NB4 (cell line): ENCODE data around the gene ZMYND11.

Experiments
- DNase-seq: peaks from one replicate; pipeline ENCODE4 v3.0.0; 2010; ENCODE audit warnings: low read depth
- H3K4me3 ChIP-seq: one replicate; pipeline ENCODE4 v1.5.1; 2011; ENCODE audit warnings: mild to moderate bottlenecking, low read depth, low read length, moderate library complexity
- CTCF ChIP-seq: IDR thresholded peaks from one replicate; pipeline ENCODE4 v1.5.1; 2012; ENCODE audit warnings: low read depth, low read length
- MYC ChIP-seq: IDR thresholded peaks from 2 replicates; pipeline ENCODE4 v1.6.1; 2011; ENCODE audit warnings: low read depth, low read length
- POLR2A ChIP-seq: IDR thresholded peaks from 2 replicates; pipeline ENCODE4 v1.6.1; 2011; ENCODE audit warnings: mild to moderate bottlenecking; ENCODE audit not compliant: insufficient read length; ENCODE audit errors: extremely low read depth
- TF ChIP-seq, protein P1 (sequence below): IDR thresholded peaks from 2 replicates; pipeline ENCODE4 v1.6.1; 2011; ENCODE audit warnings: low read depth, low read length

The ZMYND11 gene

DNA sequence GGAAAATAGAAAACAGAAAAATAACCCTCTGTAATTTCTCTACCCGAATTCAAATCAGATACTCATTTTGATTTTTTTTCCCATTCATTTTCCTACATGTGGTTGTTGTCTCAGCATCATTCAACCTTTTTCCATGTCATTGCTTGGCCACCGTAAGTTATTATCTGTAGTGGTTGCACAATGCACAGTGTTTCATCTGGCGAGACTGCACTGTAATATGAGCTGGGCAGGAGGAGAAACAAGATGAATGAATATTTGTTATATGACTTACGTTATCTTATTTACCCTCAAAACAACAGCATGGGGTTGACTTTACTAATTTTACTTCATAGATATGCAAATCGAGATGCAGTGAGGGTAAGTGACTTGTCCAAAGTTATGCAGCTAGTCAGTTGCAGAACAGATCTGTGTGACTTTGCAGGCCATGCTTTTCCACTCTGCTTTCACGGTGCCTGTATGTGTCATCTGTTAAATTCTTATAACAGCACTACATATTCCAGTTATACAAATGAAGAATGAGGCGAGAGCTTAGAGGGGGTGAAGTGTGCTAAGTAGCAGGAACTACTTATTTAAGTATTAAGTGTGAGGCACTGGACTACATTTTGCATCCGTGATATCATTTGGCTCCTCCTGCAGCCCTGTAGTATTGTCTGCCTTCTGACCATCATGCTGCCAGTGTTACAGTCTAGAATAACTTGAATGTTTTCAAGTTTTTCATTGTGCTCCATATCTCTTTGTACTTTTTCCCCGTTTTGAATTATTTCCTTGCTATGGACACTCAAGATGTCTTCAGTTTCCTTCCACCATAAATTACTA, 56.7 kb downstream of the ZMYND11 start:
- no peak overlapping the region for H3K4me3 ChIP-seq
- DNase-seq: no peak
- TF ChIP-seq, protein P1, sequence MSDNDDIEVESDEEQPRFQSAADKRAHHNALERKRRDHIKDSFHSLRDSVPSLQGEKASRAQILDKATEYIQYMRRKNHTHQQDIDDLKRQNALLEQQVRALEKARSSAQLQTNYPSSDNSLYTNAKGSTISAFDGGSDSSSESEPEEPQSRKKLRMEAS: no peak
- TF ChIP-seq MYC (no peak), POLR2A (no peak), CTCF (no peak)

DNA sequence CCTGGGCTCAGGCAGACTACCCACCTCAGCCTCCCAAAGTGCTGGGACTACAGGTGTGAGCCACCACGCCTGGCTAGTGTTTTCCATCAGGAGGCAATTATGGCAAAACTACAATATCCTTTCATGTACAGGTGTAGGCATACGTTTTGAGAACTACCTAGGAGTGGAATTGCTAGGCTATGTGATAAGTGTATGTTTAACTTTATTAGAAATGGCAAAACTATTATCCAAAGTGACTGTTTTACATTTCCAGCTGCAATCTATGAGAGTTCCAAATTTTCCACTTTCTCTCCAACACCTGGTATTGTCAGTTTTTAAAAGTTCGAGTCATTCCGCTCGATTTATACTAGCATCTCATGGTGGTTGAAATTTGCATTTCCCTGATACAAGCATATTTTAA, 59.0 kb downstream of the ZMYND11 start:
- TF ChIP-seq CTCF: no peak
- TF ChIP-seq POLR2A: no peak
- TF ChIP-seq, protein P1: no peak
- no peak for TF ChIP-seq MYC
- DNase-seq: no peak
- no peak overlapping the region for H3K4me3 ChIP-seq

- no peak for DNase-seq
Observed at GRCh38 chr10:200405-200804, 65.2 kb downstream of the ZMYND11 start.

DNA sequence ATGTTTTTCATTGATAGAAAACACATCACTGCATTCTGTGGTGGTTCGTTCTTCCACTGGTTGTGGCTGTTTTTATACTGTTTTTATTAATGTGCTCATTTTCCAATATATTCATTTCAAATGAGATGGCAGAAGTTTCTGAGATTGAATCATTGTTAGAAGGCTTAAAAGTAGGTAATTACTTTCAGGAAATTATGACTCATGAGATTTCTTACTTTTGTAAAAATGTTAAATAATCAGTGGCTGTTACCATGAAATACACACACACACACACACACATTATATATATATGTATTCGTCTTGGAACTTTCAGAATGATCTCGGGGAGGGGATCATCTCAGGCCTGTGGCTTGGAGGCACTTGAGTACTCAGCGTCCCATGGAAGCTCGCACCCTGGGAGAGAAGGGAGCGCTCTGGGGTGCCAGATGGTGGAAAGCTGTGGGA, 66.1 kb downstream of the ZMYND11 start:
- TF ChIP-seq, protein P1: no peak
- no peak for TF ChIP-seq POLR2A
- no peak for TF ChIP-seq MYC
- TF ChIP-seq CTCF: no peak
- DNase-seq: no peak
- H3K4me3 ChIP-seq: no peak overlapping the region

More at GRCh38 chr10:200405-200804, 65.2 kb downstream of the ZMYND11 start:
- H3K4me3 ChIP-seq: no peak overlapping the region
- TF ChIP-seq MYC (no peak), CTCF (no peak), POLR2A (no peak)
- TF ChIP-seq, protein P1: no peak

DNA sequence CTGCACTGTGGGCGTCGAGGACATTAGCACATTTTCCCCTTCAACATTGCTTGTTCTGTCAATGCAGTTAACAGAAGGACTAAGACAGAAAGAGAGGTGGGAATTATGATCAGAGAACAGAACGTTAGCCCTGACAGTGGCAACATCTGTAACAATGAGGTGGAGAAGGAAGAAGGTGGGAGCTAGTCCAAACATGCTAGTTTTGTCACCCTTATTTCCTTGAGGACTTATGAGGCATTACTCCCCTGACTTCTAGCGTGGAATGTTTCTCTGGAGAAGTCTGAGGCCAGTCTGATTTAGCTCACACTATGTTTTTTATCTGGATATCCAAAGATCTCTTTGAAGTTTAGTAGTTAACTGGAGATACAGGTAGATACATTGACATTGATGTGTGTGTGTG, 73.4 kb downstream of the ZMYND11 start:
- TF ChIP-seq POLR2A: no peak
- TF ChIP-seq MYC: no peak
- no peak for TF ChIP-seq CTCF
- TF ChIP-seq, protein P1: no peak
- no peak for DNase-seq

More for the DNA sequence above, 73.4 kb downstream of the ZMYND11 start:
- no peak overlapping the region for H3K4me3 ChIP-seq
